GM23338 (cell line): ENCODE data around the gene TWF2. TPM values are rescaled to one million over a fixed set of nuclear protein-coding genes. Genes with fewer than 3 reads are reported as not detected.

Experiments used
- CREB1 ChIP-seq: fragments of 250-450 bp; sonication (Bioruptor Pico); IDR thresholded peaks from 2 replicates; pipeline ENCODE4 v1.5.0; 2020; ENCODE audit warnings: low read depth, mild to moderate bottlenecking, moderate library complexity
- CTCF ChIP-seq, 2 experiments: fragments of 200-600 bp in 1 of 2; sonication (generic) in 1 of 2; conservative IDR thresholded peaks; 2 replicates each; pipeline versions ENCODE4 v1.5.1 to v1.6.1; 2016 to 2017; ENCODE audit warnings: antibody characterized with exemption in 2 of 2, low read depth in 2 of 2, mild to moderate bottlenecking in 2 of 2, moderate library complexity in 1 of 2
- STAT1 ChIP-seq: IDR thresholded peaks from one replicate; pipeline ENCODE4 v1.6.1; 2016; ENCODE audit warnings: antibody characterized with exemption; ENCODE audit not compliant: unreplicated experiment
- ZNF331 ChIP-seq: fragments of 250-450 bp; sonication (Bioruptor Pico); IDR thresholded peaks from 2 replicates; pipeline ENCODE4 v1.5.0; 2020; ENCODE audit warnings: low read depth, mild to moderate bottlenecking, moderate library complexity
- ZNF462 ChIP-seq: fragments of 250-450 bp; sonication (Bioruptor Pico); IDR thresholded peaks from 2 replicates; pipeline ENCODE4 v1.5.0; 2020; ENCODE audit warnings: mild to moderate bottlenecking, moderate library complexity
- polyA plus RNA-seq: library from polyadenylated mRNA; unstranded; fragments of >200 nt; fragmentation: Nextera tagmentation; extraction: Ambion mirVana; gene quantifications from 2 replicates; pipeline ENCODE4 v1.2.1, GENCODE V29; 2016
- total RNA-seq: library from RNA; depleted of rRNA; stranded (reverse); fragments of >200 nt; shearing (Covaris generic); gene quantifications from 2 replicates; pipeline ENCODE4 v1.2.3, GENCODE V29; 2014

Gene TWF2
- total and polyA plus RNA-seq, 2 experiments from 2014 or later = 38.9 to 120 TPM

- TF ChIP-seq ZNF462 (CRISPR knock-in tag) (no peak), STAT1 (no peak), CTCF (conservative IDR thresholded peaks at IDR 0.05; ENCODE audit: low read depth in 2 of 2) (no peak), ZNF331 (CRISPR knock-in tag) (no peak), CREB1 (CRISPR knock-in tag) (no peak)
Observed at GRCh38 chr3:52223449-52224408, 15.2 kb downstream of the TWF2 start (continued).
